ENCODE data around the gene GALNTL6. TPM values are rescaled to one million over a fixed set of nuclear protein-coding genes. Genes with fewer than 3 reads are reported as not detected.

The GALNTL6 gene
- total RNA-seq, 4 donors from 2014 or later: 0.30 to 1.3 (median 0.60) TPM

GRCh38 chr4:172220679-172221078 lies 407.5 kb downstream of the GALNTL6 start:
- 0 to 2% methylated on average over 1 of the region's 1 CpG for whole genome bisulfite sequencing, 2 donors
- intact Hi-C loops (cut with DNase I; ENCODE audit: low total_unique reads): no loop called here
- DNase-seq (ENCODE audit: low spot score in 2 of 2): no peak
- no peak overlapping the region for H3K4me3 ChIP-seq (ENCODE audit: low read depth, poor library complexity, severe bottlenecking)
- TF ChIP-seq POLR2A (IDR thresholded peaks at IDR 0.05): no peak
- TF ChIP-seq CTCF (IDR thresholded peaks at IDR 0.05): no peak

- TF ChIP-seq POLR2A (IDR thresholded peaks at IDR 0.05): no peak
- no peak for TF ChIP-seq CTCF (IDR thresholded peaks at IDR 0.05)
- no peak overlapping the region for H3K4me3 ChIP-seq (ENCODE audit: low read depth, poor library complexity, severe bottlenecking)
- 90 to 92% methylated on average over 5 of the region's 5 CpGs for WGBS, 2 donors
- intact Hi-C loops (cut with DNase I; ENCODE audit: low total_unique reads): no loop called here
- DNase-seq (ENCODE audit: low spot score in 2 of 2): peak in 1 of 2 donors; percentile 57
Measured at GRCh38 chr4:172225457-172225856, 412.3 kb downstream of the GALNTL6 start.

GRCh38 chr4:172232966-172233365 lies 419.8 kb downstream of the GALNTL6 start:
- H3K4me3 ChIP-seq (ENCODE audit: low read depth, poor library complexity, severe bottlenecking): no peak overlapping the region
- 44 to 59% methylated on average over 5 of the region's 5 CpGs for WGBS, 2 donors
- no peak for DNase-seq (ENCODE audit: low spot score in 2 of 2)
- TF ChIP-seq CTCF (IDR thresholded peaks at IDR 0.05) (no peak), POLR2A (IDR thresholded peaks at IDR 0.05) (no peak)
- intact Hi-C loops (cut with DNase I; ENCODE audit: low total_unique reads): no loop called here

- 68 to 72% methylated on average over 4 of the region's 4 CpGs for WGBS, 2 donors
- intact Hi-C loops (cut with DNase I; ENCODE audit: low total_unique reads): no loop called here
- TF ChIP-seq CTCF (IDR thresholded peaks at IDR 0.05) (no peak), POLR2A (IDR thresholded peaks at IDR 0.05) (no peak)
- no peak for DNase-seq (ENCODE audit: low spot score in 2 of 2)
- no peak overlapping the region for H3K4me3 ChIP-seq (ENCODE audit: low read depth, poor library complexity, severe bottlenecking)
Measured at GRCh38 chr4:172243551-172243950, 430.3 kb downstream of the GALNTL6 start.

GRCh38 chr4:172245516-172245915 lies 432.3 kb downstream of the GALNTL6 start:
- no peak for DNase-seq (ENCODE audit: low spot score in 2 of 2)
- intact Hi-C loops (cut with DNase I; ENCODE audit: low total_unique reads): no loop called here
- no peak for TF ChIP-seq CTCF (IDR thresholded peaks at IDR 0.05)
- no peak for TF ChIP-seq POLR2A (IDR thresholded peaks at IDR 0.05)
- H3K4me3 ChIP-seq (ENCODE audit: low read depth, poor library complexity, severe bottlenecking): no peak overlapping the region

- no peak overlapping the region for H3K4me3 ChIP-seq (ENCODE audit: low read depth, poor library complexity, severe bottlenecking)
- 46 to 53% methylated on average over 1 of the region's 1 CpG for whole genome bisulfite sequencing, 2 donors
- intact Hi-C loops (cut with DNase I; ENCODE audit: low total_unique reads): no loop called here
- no peak for TF ChIP-seq CTCF (IDR thresholded peaks at IDR 0.05)
- TF ChIP-seq POLR2A (IDR thresholded peaks at IDR 0.05): no peak
- DNase-seq (ENCODE audit: low spot score in 2 of 2): no peak
Measured at GRCh38 chr4:172253409-172253808, 440.2 kb downstream of the GALNTL6 start.

Data from lower leg skin (tissue), 4 donors.